ENCODE data around the gene AP2A2.
A peak's percentile ranks its signal among the peaks of the same experiment; 100 is the strongest.

Gene AP2A2
- total RNA-seq, result 18.2 to 64.4 (median 42.9) reads per million in 18 experiments

- DNase-seq, result peak; percentile 88 to 96
Measured at GRCh38 chr11:925496-926301, at the start of gene AP2A2. Gene AP2A2, plus strand, starts transcription at chr11:925870. Its CDS starts 152 bp downstream, at chr11:926022.

- no peak for DNase-seq
Measured at GRCh38 chr11:876545-876944, 49.1 kb upstream of the AP2A2 start.

GRCh38 chr11:877565-877964, 48.1 kb upstream of the AP2A2 start:
- no peak for DNase-seq

- DNase-seq, result no peak
Measured at GRCh38 chr11:880447-880846, 45.2 kb upstream of the AP2A2 start.

GRCh38 chr11:882596-882995, 43.1 kb upstream of the AP2A2 start:
- no peak for DNase-seq

GRCh38 chr11:883527-883926, 42.1 kb upstream of the AP2A2 start:
- no peak for DNase-seq

GRCh38 chr11:884578-885070, 41.0 kb upstream of the AP2A2 start:
- DNase-seq, result no peak

GRCh38 chr11:886568-886967, 39.1 kb upstream of the AP2A2 start:
- no peak for DNase-seq

GRCh38 chr11:887589-887988, 38.1 kb upstream of the AP2A2 start:
- no peak for DNase-seq

- no peak for DNase-seq
Measured at GRCh38 chr11:888310-889212, 37.1 kb upstream of the AP2A2 start.

GRCh38 chr11:889257-889656, 36.4 kb upstream of the AP2A2 start:
- DNase-seq, result no peak

GRCh38 chr11:889687-890475, 35.8 kb upstream of the AP2A2 start:
- DNase-seq, result no peak

GRCh38 chr11:890794-891540, 34.7 kb upstream of the AP2A2 start:
- DNase-seq, result no peak

GRCh38 chr11:893008-893654, 32.5 kb upstream of the AP2A2 start:
- DNase-seq, result no peak

- no peak for DNase-seq
Measured at GRCh38 chr11:894575-895201, 31.0 kb upstream of the AP2A2 start.

GRCh38 chr11:895331-896110, 30.1 kb upstream of the AP2A2 start:
- no peak for DNase-seq

GRCh38 chr11:897253-898142, 28.2 kb upstream of the AP2A2 start:
- DNase-seq, result no peak

GRCh38 chr11:898143-898511, 27.5 kb upstream of the AP2A2 start:
- no peak for DNase-seq

Data from inflammatory macrophage (primary cell).